Endothelial cell of umbilical vein (primary cell): ENCODE measurements around the gene ENPP3. TPM values are rescaled to one million over a fixed set of nuclear protein-coding genes. Genes with fewer than 3 reads are reported as not detected.

Experiments
- BruUV-seq: library from RNA; stranded (reverse); fragments of 400-500 nt; replicated peaks from 2 replicates; lab custom pipeline; 2021; lab: Mats Ljungman, UMichigan
- CTCF ChIA-PET: fragments of 300-600, 350-600 bp; sonication (Branson Sonifier 250); formaldehyde crosslinking; loops from one replicate; lab custom pipeline; 2021; ENCODE audit warnings: antibody characterized with exemption, inconsistent platforms; lab: Charles Lee
- POLR2A ChIA-PET: fragments of 300-600, 350-600 bp; sonication (Branson Sonifier 250); formaldehyde crosslinking; loops from one replicate; lab custom pipeline; 2021; ENCODE audit warnings: antibody characterized with exemption, inconsistent platforms; lab: Charles Lee
- DNase-seq: peaks from one replicate; pipeline ENCODE4 v3.0.0-alpha.2; 2011; ENCODE audit warnings: low read depth, low spot score
- FAIRE-seq: peaks from 2 replicates; lab custom pipeline; 2011; peaks lifted over from hg19 to GRCh38; lab: Jason Lieb, UNC
- H2AFZ ChIP-seq: 2 replicates; pipeline ENCODE4 v1.6.0; 2012; ENCODE audit warnings: low read depth, low read length, control low read depth, inconsistent platforms
- H3K27ac ChIP-seq: 2 replicates; pipeline ENCODE4 v1.5.1; 2011; ENCODE audit warnings: low read depth, mild to moderate bottlenecking, control low read depth, low read length, moderate library complexity; ENCODE audit not compliant: insufficient read depth
- H3K27me3 ChIP-seq, 2 experiments: 2 replicates each; pipeline versions ENCODE4 v1.6.0 to v1.6.1; 2011; ENCODE audit warnings: low read length in 2 of 2, mixed read lengths in 1 of 2; ENCODE audit not compliant: control insufficient read depth in 2 of 2, insufficient read depth in 2 of 2
- H3K36me3 ChIP-seq, 2 experiments: 2 replicates in 1 of 2; 3 replicates in 1 of 2; pipeline ENCODE4 v1.5.1; 2011; ENCODE audit warnings: low read length in 2 of 2, mild to moderate bottlenecking in 1 of 2, moderate library complexity in 1 of 2; ENCODE audit not compliant: control insufficient read depth in 2 of 2, insufficient read depth in 2 of 2; ENCODE audit errors: extremely low read depth in 1 of 2
- H3K4me1 ChIP-seq: 3 replicates; pipeline ENCODE4 v1.5.1; 2011; ENCODE audit warnings: mild to moderate bottlenecking, low read length; ENCODE audit not compliant: control insufficient read depth, insufficient read depth; ENCODE audit errors: extremely low read depth
- H3K4me2 ChIP-seq: 2 replicates; pipeline ENCODE4 v1.6.1; 2011; ENCODE audit warnings: low read length, control low read depth, mixed read lengths; ENCODE audit not compliant: insufficient read depth
- H3K4me3 ChIP-seq, 3 experiments: fragments of 200-600 bp in 1 of 3; sonication (generic), shearing (Covaris generic) in 1 of 3; replicated peaks in 1 of 3; 2 replicates each; pipeline ENCODE4 v1.5.1; 2011 to 2016; ENCODE audit warnings: control low read depth in 3 of 3, low read length in 3 of 3, mild to moderate bottlenecking in 2 of 3, inconsistent platforms in 1 of 3, low read depth in 1 of 3, moderate library complexity in 1 of 3; ENCODE audit not compliant: insufficient read depth in 1 of 3
- H3K79me2 ChIP-seq: 2 replicates; pipeline ENCODE4 v1.6.0; 2012; ENCODE audit warnings: low read length, inconsistent platforms; ENCODE audit not compliant: control insufficient read depth, insufficient read depth
- H3K9ac ChIP-seq: replicated peaks from 2 replicates; pipeline ENCODE3; 2011; ENCODE audit warnings: low read length, control low read depth; ENCODE audit not compliant: insufficient read depth; ENCODE audit errors: extremely low read depth
- H3K9me1 ChIP-seq: replicated peaks from 3 replicates; pipeline ENCODE4 v1.6.0; 2011; ENCODE audit warnings: mild to moderate bottlenecking, low read length; ENCODE audit not compliant: control insufficient read depth, insufficient read depth; ENCODE audit errors: extremely low read depth
- H3K9me3 ChIP-seq: replicated peaks from 2 replicates; pipeline ENCODE4 v1.5.1; 2012; ENCODE audit warnings: low read length, inconsistent platforms; ENCODE audit not compliant: control insufficient read depth, insufficient read depth
- H4K20me1 ChIP-seq: replicated peaks from 2 replicates; pipeline ENCODE3; 2011; ENCODE audit warnings: mild to moderate bottlenecking, low read length; ENCODE audit not compliant: control insufficient read depth, insufficient read depth; ENCODE audit errors: extremely low read depth
- CTCF ChIP-seq, 2 donors: IDR thresholded peaks; 1 replicate in 1 of 2; 2 replicates in 1 of 2; pipeline ENCODE4 v1.5.1; 2011; ENCODE audit warnings: low read length in 2 of 2, mild to moderate bottlenecking in 2 of 2, moderate library complexity in 2 of 2, control low read depth in 1 of 2, inconsistent platforms in 1 of 2, low read depth in 1 of 2; ENCODE audit not compliant: insufficient read depth in 1 of 2; ENCODE audit errors: extremely low read depth in 1 of 2
- EZH2 ChIP-seq: IDR thresholded peaks from 2 replicates; pipeline ENCODE4 v1.6.1; 2012; ENCODE audit warnings: borderline replicate concordance, low read depth, mild to moderate bottlenecking, moderate library complexity, low read length, inconsistent platforms; ENCODE audit not compliant: severe bottlenecking
- FOS ChIP-seq: IDR thresholded peaks from 2 replicates; pipeline ENCODE4 v1.6.1; 2011; ENCODE audit warnings: mild to moderate bottlenecking, low read length, moderate library complexity, borderline replicate concordance; ENCODE audit not compliant: insufficient read depth
- GATA2 ChIP-seq: IDR thresholded peaks from 2 replicates; pipeline ENCODE4 v1.7.0; 2011; ENCODE audit warnings: low read depth, mild to moderate bottlenecking, moderate library complexity, mixed read lengths, low read length; ENCODE audit not compliant: insufficient read length, insufficient read depth
- JUN ChIP-seq: IDR thresholded peaks from 2 replicates; pipeline ENCODE4 v1.6.1; 2011; ENCODE audit warnings: borderline replicate concordance, low read depth; ENCODE audit not compliant: insufficient read length, insufficient read depth
- MYC ChIP-seq: IDR thresholded peaks from one replicate; pipeline ENCODE4 v1.6.1; 2011; ENCODE audit warnings: mild to moderate bottlenecking, low read depth, low read length
- POLR2A ChIP-seq: IDR thresholded peaks from 2 replicates; pipeline ENCODE4 v1.6.1; 2012; ENCODE audit warnings: low read depth, mild to moderate bottlenecking, control low read depth, low read length
- POLR2AphosphoS5 ChIP-seq: IDR thresholded peaks from 2 replicates; pipeline ENCODE4 v1.6.1; 2012; ENCODE audit warnings: low read depth, mild to moderate bottlenecking, control low read depth, low read length, moderate library complexity; ENCODE audit not compliant: insufficient read depth
- dilution Hi-C: fragments of 300-500 bp; cut with MboI; formaldehyde crosslinking; loops from one replicate; pipeline ENCODE4 v1.15.0; 2019; ENCODE audit warnings: low sequenced_read_pairs; ENCODE audit not compliant: extremely low pct_ligation_motif_present
- intact Hi-C: fragments of 100-400 bp; cut with micrococcal nuclease; formaldehyde crosslinking; loops from one replicate; pipeline ENCODE4 v1.10.0; 2022
- polyA plus RNA-seq, 4 experiments: library from polyadenylated mRNA; depleted of rRNA in 3 of 4; stranded (reverse) in 3 of 4; unstranded in 1 of 4; fragments of >200 nt; gene quantifications; 2 replicates each; pipeline versions ENCODE4 v1.2.1 to v1.2.3, GENCODE V29; 2011 to 2012; ENCODE audit warnings: missing spikeins in 1 of 4
- total RNA-seq: library from RNA; stranded (reverse); gene quantifications from 2 replicates; pipeline ENCODE4 v1.2.3, GENCODE V29; 2021
- TF ChIP-seq, protein P1 (sequence below): IDR thresholded peaks from 2 replicates; pipeline ENCODE4 v1.6.1; 2011; ENCODE audit not compliant: insufficient read depth, insufficient read length

ENPP3 gene
- total and polyA plus RNA-seq, 2 donors (not counting 3 experiments of a cell fraction or from before 2014, with no cell fraction given), result not detected

DNA sequence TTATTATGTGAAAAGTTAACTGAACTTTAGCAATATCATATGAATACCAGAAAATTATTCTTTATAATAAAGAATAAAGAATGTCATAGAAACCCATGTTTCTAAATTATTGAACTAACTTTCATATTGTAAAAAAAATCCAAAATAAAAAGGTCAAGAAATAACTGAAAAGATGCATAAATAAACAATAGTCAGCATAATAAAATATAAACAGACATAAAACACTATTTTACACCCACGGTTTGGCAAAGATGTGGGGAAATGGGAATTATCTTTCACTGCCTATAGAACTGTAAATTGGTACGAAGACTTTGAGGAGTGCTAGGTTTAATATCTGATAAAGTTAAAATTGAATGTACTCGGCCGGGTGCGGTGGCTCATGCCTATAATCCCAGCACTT, 108.4 kb downstream of the ENPP3 start:
- intact Hi-C loops (no loop called here), dilution Hi-C loops (no loop called here)
- no peaks in the 10 kb centered on the region for H3K9me1 ChIP-seq
- no peak overlapping the region for H2AFZ ChIP-seq
- no peak overlapping the region for H3K9ac ChIP-seq
- no TSS peak for BruUV-seq
- no peak overlapping the region for H3K4me2 ChIP-seq
- TF ChIP-seq EZH2, result no peak
- TF ChIP-seq MYC, result no peak
- no peak for TF ChIP-seq CTCF (IDR thresholded peaks at IDR 0.05; ENCODE audit: extremely low read depth in 1 of 2, insufficient read depth in 1 of 2, low read depth in 1 of 2, low read length in 2 of 2)
- TF ChIP-seq POLR2AphosphoS5, result no peak
- no peak for TF ChIP-seq FOS
- TF ChIP-seq, protein P1, sequence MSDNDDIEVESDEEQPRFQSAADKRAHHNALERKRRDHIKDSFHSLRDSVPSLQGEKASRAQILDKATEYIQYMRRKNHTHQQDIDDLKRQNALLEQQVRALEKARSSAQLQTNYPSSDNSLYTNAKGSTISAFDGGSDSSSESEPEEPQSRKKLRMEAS, result no peak
- no peak for TF ChIP-seq POLR2A
- no peak for TF ChIP-seq JUN
- no peak for TF ChIP-seq GATA2
- no peak for DNase-seq
- H3K9me3 ChIP-seq, result no peaks in the 10 kb centered on the region
- ChIA-PET CTCF (interaction anchor here (1.7 kb wide), 1 partner anchor 50 kb away, joined by 4 read pairs; no protein-coding TSS in a partner anchor), POLR2A (no interaction called here)
- no peaks in the 10 kb centered on the region for H3K36me3 ChIP-seq
- no peak overlapping the region for H3K27ac ChIP-seq
- FAIRE-seq, result no peak
- H3K27me3 ChIP-seq, result no peaks in the 10 kb centered on the region
- no peaks in the 10 kb centered on the region for H3K79me2 ChIP-seq
- H3K4me1 ChIP-seq, result peaks cover 4% of the 10 kb centered on the region
- no peaks in the 10 kb centered on the region for H4K20me1 ChIP-seq
- H3K4me3 ChIP-seq, result no peak overlapping the region
